ENCODE measurements around the gene CFAP74. TPM values are rescaled to one million over a fixed set of nuclear protein-coding genes. Genes with fewer than 3 reads are reported as not detected.
A peak's percentile ranks its signal among the peaks of the same experiment; 100 is the strongest.

Gene CFAP74
- total and polyA plus RNA-seq, 2 of the 13 experiments (the other 11 are each of a cell fraction or from before 2014, with no cell fraction given), result 0.27 to 0.62 TPM

DNA sequence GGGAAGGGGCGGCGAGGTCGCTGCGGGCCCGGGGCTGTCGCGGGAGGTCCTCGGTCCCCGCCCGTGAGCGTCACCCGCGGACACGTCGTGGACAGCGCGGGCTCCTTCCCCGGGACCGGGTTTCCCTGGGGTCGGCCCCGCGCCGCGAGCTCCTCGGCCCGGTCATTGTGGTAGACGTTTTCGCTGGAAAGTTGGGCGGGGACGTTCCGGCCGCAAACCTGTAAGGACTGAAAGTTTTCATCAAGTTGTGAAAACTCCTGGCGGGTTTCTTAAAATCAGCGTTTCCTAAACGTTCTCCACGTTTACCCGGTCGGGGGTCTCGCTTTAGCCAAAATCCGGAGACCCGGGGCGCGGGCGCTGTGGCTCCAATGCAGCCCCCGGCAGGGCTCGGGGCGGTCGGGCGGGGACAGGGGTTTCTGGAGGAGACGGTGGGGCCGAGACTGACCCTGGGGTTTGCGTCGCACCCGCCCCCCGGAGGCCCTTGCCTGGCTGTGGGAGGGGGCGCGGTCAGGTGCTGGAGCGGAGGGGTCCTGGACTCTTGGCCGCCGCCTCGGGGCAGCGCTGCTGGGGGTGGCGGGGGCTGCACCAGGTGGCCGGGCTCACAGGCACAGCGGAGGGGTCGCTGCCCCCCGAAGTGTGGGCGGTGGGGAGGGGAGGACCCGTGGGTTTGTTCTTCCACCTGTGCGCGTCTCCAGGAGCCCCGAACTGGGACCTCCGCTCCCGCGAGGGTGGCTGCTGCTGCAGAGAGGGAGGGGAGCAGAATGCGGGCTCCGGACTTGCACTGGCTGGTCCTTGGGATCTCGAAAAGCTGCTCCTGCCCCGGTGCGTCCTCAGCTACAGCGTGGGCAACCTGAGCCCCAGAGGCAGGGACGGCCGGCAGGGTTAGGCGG, 47.5 kb upstream of the CFAP74 start (continued):
- TF ChIP-seq ZNF678 (CRISPR knock-in tag; IDR thresholded peaks at IDR 0.05) (no peak), NR2F1 (CRISPR knock-in tag; IDR thresholded peaks at IDR 0.05) (no peak), ZNF776 (CRISPR knock-in tag; IDR thresholded peaks at IDR 0.05) (no peak; the same call in 1 of the 2 replicates), CSRNP1 (CRISPR knock-in tag; IDR thresholded peaks at IDR 0.05) (no peak), PCBP1 (IDR thresholded peaks at IDR 0.05; ENCODE audit: borderline replicate concordance, low read depth, low read length) (no peak), THAP7 (CRISPR knock-in tag; IDR thresholded peaks at IDR 0.05) (no peak), PAX8 (CRISPR knock-in tag; IDR thresholded peaks at IDR 0.05; ENCODE audit: borderline replicate concordance) (no peak), REL (CRISPR knock-in tag; conservative IDR thresholded peaks at IDR 0.05) (0 out of 2 replicates have a peak, but pooled peaks have one; percentile 28), TBL1XR1 (IDR thresholded peaks at IDR 0.05; ENCODE audit: borderline replicate concordance, low read length, partially characterized antibody) (no peak), ZNF124 (CRISPR knock-in tag; IDR thresholded peaks at IDR 0.05) (no peak), ZBTB26 (CRISPR knock-in tag; IDR thresholded peaks at IDR 0.05; ENCODE audit: borderline replicate concordance) (no peak), TOPORS (CRISPR knock-in tag; IDR thresholded peaks at IDR 0.05) (no peak), ZNF577 (CRISPR knock-in tag; IDR thresholded peaks at IDR 0.05; ENCODE audit: borderline replicate concordance, low read depth) (no peak), ZC3H13 (CRISPR knock-in tag; IDR thresholded peaks at IDR 0.05) (0 out of 2 replicates have a peak, but pooled peaks have one; percentile 48), ZNF570 (CRISPR knock-in tag; IDR thresholded peaks at IDR 0.05; ENCODE audit: borderline replicate concordance) (no peak), ZNF574 (CRISPR knock-in tag; IDR thresholded peaks at IDR 0.05) (no peak), ZNF572 (CRISPR knock-in tag; IDR thresholded peaks at IDR 0.05) (no peak)
- TF ChIP-seq, protein P1, sequence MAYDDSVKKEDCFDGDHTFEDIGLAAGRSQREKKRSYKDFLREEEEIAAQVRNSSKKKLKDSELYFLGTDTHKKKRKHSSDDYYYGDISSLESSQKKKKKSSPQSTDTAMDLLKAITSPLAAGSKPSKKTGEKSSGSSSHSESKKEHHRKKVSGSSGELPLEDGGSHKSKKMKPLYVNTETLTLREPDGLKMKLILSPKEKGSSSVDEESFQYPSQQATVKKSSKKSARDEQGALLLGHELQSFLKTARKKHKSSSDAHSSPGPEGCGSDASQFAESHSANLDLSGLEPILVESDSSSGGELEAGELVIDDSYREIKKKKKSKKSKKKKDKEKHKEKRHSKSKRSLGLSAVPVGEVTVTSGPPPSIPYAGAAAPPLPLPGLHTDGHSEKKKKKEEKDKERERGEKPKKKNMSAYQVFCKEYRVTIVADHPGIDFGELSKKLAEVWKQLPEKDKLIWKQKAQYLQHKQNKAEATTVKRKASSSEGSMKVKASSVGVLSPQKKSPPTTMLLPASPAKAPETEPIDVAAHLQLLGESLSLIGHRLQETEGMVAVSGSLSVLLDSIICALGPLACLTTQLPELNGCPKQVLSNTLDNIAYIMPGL (CRISPR knock-in tag; IDR thresholded peaks at IDR 0.05; ENCODE audit: borderline replicate concordance in 1 of 2, low read depth in 1 of 2), result peak in 1 of 2 experiments; percentile 24; a peak in 1 of 4 replicates

All from HepG2 (cell line).